HuH-7.5 (cell line): Measurements from ENCODE around the gene KRT6B.
"Not testable (repeated sequence)": the region's sequence is repeated elsewhere in the genome, so short reads cannot be mapped to it uniquely, and the experiment has no call there.

ENCODE experiments used
- DNase-seq: peaks from one replicate; pipeline ENCODE4 v3.0.0; 2011; ENCODE audit warnings: low spot score

KRT6B gene

DNA sequence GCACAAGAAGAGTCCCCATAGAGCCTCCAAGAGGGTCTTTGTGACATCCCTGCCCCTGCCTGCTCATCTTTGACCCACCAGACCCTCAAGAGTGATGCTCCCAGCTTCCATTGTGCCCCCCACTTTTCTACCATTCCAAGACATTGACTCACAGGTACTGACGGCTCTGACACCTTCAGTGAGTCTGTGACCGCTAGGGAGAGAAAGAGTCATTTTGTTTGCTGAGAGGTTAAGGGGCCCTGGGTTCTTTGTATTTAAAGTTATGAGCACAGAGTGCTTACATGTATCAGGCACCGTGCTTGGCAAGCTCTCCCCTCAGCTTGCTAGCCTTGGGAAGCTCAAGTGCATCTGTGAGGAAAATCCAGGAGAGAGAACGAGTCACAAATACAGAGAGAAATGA, 38.7 kb downstream of the KRT6B start:
- DNase-seq: no peak

DNA sequence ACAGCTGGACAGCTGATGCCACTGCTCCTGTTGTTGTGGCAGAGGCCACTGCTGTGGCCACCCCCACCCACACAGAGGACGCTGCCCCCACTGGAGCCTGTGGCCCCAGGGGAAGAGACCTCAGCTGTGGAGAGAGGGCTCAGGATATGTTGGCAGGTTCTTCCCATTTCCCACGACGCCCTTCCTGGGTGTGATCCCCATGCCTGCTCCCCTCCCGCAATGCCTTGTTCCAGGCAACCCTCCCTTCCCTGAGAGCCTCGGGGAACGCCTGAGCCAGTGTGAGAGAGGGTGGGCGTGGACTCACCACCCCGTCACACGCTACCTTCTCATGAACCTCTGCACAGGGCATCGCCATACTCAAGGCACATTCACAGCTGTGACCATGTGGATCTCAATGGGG, 40.1 kb downstream of the KRT6B start:
- no peak for DNase-seq

DNA sequence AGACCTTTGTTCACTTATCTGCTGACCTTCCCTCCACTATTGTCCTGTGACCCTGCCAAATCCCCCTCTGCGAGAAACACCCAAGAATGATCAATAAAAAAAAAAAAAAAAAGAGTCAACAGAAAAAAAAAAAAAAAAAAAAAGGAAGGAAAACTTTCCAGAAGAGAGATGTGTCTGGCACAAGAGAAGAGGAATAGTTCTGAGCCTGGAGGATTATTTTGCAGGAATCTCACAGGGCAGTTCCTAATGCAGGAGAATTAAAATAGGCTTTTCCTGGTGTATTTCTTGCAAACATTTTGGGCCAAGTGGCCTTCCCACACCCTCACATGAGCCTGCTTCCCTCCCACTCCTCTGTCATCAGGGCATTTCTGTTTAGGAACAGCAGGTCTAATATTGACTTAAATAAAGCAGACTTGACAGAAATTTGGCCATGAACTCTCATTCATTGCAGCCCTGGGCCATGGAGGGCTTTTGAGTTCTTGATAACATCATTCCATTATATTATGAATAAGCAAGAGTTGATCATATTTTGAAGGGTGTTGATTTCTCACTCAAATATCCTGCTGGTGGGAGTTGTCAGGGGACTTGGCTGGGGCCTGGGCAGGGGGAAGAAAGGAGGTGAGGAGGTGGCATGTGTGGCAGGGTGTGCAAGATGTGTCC, 41.2 kb downstream of the KRT6B start:
- not testable (repeated sequence) for DNase-seq

DNA sequence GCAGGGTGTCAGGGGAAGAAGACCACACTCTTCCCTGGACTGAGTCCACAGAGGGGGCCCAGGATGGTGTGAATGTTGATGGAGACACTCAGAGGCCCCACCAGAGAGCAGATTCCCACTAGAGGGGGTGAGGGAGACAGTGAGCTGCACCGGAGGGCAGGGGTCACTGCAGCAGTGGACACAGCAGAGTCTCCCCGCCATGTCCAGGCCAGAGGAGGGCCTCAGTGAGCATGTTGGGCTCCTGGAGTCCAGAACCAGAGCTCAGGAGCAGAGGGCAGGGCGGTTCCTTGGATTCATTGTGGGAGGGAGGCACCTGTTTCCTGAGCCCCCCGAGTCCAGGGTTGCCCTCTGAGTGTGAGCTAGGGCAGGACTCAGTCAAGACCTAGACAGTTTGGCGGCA, 44.0 kb downstream of the KRT6B start:
- DNase-seq: no peak

DNA sequence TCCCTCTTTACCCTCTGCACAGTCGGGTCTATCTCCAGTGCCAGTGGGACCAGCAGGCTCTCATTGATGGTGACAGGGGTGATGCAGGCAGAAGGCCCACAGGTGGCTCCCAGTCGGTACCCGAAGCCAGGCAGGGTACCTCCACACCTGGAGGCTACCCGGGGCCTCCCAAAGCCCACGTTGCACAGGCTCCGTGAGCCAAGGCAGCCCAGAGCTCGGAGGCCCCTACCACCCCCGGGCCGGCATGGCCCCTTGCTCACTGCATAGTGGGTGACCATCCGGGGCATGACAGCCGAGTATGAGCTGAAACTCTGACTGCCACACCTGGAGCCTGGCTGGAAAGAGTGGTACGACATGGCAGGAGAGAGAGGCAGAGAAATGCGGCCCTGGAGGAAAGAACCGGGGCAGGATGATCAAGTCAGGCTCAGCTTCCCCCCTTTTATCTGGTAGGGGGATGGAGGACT, 46.0 kb downstream of the KRT6B start, which contains the start of gene KRT82:
Gene KRT82 (minus strand): TSS at position 414 of the 464 bp plus-strand sequence. CDS start 58 bp downstream, at position 356.
- DNase-seq: no peak

DNA sequence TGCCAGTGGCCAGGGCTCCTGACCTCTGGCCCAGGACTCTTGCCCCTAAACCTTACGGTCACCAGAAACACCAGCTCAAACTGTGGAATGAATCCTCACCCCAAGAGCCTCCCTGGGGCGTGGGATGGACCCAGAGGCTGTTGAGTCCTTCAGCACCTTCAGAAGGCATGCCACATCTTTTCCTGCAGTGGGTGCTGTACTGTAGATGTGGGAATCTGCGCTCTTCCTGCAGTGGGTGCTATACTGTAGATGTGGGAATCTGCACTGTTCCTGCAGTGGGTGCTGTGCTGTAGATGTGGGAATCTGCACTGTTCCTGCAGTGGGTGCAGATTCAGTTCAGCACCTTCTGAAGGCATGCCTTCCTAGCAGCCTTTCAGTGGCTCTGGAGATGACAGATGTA, 47.0 kb downstream of the KRT6B start:
- DNase-seq: no peak

DNA sequence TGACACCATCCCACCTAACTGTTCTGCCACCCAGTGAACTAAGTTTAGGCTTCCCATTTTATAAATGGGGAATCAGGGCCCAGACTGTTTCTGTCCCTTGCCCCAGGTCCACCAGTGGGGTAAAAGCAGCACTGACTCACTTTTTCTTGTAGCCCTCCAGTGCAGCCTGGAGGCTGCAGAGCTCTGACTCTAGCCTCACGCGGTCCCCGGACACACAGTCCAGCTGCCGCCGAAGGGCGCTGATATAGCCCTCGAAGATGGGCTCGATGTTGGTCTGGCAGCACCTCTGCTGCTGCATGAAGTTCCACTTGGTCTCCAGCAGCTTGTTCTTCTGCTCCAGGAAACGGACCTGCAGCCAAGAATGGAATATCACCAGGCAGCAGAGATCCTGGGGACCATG, 48.4 kb downstream of the KRT6B start:
- DNase-seq: no peak

DNA sequence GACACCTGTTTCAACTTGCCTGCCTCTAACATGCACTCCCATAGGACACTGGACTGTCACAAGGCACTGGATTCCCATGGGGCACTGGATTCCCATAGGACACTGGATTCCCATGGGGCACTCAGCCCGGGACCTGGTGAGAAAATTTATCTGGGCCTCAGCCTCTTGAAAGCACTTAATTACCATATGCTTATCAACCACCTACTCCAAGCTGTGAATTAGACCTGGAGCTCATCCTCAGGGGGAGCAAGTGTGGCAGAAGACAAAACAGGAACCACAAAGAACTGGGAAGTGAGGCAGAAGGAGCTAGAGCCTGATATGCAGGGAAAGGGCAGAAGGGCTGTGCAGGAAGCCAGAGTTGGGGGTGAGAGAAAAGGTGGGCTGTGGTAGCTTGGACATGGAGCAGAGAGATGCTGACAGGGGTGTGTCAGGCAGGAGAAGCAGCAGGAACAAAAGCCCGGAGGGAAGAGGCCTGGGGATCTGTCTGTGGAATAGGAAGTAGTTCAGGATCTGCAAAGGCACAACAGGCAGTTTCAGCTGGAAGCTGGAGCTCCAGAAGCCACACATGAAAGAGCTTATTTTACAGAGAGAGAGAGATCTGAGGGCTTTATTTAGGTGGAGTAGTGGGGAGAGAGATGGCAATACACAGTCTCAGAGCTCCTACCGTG, 48.9 kb downstream of the KRT6B start:
- no peak for DNase-seq

DNA sequence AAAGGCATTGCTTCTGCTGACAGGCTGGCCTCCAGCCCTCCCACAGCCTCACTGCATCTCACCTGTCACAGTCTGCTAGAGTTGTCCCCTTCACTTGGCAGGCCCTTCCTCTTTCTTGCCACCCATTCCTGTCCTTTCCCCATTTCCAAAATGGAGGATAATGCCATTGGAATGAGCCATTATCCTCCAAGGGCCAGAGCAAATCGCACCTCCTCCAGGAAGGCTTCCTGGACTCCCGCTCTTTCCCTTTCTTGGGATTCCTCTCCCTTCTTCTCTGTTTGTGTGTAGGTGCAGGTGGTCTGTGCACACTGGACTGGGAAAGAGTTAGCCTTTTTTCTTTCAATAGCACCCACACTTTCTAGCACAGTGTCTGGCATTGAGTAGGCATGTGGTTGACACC, 49.6 kb downstream of the KRT6B start:
- DNase-seq: no peak

DNA sequence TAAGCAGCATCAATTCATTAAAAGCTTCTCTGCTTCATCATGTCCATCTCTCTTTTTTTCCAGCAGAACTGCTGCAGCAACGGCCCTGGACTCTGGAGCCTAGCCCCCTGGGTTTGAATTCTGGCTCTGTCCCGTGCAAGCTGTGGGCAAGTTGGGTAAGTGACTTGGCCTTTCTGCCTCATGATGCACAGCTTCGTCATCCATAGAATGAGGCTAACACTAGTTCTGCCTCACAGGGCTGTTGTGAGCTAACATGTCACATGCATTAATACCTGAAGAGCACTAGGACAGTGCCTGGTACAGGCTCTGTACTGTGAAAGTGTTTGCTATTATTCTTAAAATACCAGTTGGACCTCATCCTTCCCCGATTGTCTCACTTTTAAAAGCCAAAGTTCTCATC, 50.0 kb downstream of the KRT6B start:
- DNase-seq: no peak

DNA sequence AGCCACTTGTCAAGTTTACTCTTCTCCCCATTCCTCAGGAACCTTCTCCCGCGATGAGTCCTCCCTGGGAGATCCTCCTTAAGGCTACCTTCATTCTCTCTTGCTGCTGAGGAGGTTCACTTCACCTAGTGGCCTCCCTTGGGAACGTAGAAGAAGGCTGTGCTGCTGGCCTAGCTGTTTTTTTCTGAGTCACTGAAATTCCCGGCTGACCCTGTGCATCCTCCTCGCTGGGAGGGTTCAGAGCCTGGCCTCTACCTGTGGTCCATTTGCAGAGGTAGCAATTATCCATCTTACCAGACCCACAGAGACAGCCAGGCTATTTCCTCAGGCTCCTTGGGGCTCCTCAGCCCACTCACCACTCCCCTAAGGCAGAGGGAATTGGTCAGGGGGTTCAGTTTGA, 50.4 kb downstream of the KRT6B start:
- DNase-seq: no peak

DNA sequence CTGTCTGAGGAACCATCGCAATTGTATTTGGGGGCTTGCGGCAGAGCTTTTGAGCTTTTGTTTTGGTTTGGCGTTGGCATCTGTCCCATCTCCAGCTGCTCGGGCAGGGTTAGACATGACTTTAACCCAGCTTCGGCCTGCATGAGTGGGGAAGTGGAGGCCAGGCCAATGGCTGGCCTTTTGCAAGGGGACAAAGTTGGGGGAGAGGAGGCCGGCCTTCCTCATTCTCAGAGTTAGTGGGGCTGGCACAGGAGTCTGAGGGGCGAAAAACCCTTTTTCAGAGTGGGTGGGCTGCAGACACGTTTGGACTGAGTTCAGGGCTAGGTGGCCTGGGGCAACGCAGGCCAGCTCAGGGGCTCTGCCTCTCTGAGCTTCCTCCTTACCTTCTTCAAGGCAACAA, 51.0 kb downstream of the KRT6B start:
- no peak for DNase-seq

DNA sequence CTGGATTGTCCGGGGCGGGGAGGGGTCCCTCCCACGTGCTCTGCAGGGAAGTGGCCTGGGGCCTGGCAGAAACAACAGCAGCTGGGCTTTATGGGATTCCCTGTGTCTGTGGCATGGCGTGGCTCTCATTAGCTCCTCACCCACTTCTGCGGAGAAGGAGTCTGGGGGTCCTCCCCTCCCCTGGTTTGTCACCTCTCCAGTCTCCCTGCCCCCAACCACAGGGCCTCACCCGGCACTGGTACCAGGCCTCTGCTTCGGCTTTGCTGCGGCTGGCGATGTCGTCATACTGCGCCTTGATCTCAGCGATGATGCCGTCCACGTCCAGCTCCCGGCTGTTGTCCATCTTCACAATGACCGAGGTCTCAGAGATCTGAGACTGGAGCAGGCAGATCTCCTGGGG, 52.2 kb downstream of the KRT6B start:
- DNase-seq: no peak

DNA sequence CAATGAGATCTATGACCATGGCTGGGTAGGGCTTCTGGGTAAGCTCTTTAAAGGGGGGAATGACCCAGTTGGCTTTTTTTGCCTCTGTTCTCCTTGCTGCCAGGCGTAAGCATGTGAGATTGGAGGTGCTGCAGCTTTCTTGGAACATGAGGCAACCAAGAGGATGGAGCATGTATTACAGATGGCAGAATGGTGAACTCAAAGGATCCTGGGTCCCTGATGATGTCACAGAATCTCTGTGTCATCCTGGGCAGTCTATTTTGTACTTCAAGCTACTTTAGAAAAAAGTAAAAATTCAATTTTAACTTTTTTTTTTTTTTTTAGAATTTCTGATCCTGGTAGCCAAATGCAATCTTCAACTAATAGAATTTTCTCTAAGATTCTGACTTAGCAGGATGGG, 53.8 kb downstream of the KRT6B start:
- no peak for DNase-seq

DNA sequence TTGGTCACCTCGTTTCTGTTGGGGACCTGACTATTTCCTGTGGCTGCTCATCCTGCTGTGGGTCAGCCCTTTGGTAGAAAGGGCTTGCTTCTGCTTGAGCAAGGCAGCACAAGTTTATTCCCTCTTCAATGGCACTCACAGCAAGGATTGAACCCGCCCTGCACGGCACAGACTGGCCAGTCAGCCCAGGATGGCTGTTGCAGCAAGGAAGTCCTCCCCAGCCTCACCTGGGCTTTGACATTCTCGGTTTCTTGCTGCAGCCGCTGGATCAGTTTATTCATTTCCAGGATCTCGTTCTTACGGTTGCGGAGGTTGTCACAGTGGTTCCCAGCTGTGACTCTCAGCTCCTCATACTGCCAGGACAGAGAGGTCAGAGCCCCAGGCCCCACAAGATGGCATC, 55.3 kb downstream of the KRT6B start:
- no peak for DNase-seq
